ENCODE results near the gene AGGF1.
A peak's percentile ranks its signal among the peaks of the same experiment; 100 is the strongest.

AGGF1 gene

DNA sequence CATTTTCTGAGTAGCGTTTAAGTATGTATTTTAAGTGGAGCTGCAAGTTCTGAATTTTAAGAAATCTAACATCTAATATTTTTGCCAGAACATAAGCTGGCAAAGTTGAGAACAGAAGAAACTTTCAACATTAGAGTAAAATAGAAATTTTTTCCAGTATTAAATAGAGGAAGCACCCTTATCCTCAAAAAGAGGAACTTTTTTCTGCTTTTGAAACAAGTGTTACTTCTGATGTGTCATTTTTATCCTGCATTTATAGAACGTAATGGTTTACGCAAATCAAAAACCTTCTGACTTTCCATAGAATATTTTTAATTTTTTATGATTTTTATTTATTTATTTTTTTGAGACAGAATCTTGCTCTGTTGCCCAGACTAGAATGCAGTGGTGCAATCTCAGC lies 35.1 kb downstream of the AGGF1 start:
- peaks cover 8% of the 10 kb centered on the region for H3K4me1 Mint-ChIP-seq
- no peak overlapping the region for H3K4me3 Mint-ChIP-seq
- peaks cover 67% of the 10 kb centered on the region for H3K36me3 Mint-ChIP-seq (ENCODE audit: low read depth)
- no peak for DNase-seq
- no peak overlapping the region for H3K27ac Mint-ChIP-seq
- no peaks in the 10 kb centered on the region for H3K27me3 Mint-ChIP-seq (ENCODE audit: low read depth, poor library complexity)
- TF ChIP-seq, protein P1, sequence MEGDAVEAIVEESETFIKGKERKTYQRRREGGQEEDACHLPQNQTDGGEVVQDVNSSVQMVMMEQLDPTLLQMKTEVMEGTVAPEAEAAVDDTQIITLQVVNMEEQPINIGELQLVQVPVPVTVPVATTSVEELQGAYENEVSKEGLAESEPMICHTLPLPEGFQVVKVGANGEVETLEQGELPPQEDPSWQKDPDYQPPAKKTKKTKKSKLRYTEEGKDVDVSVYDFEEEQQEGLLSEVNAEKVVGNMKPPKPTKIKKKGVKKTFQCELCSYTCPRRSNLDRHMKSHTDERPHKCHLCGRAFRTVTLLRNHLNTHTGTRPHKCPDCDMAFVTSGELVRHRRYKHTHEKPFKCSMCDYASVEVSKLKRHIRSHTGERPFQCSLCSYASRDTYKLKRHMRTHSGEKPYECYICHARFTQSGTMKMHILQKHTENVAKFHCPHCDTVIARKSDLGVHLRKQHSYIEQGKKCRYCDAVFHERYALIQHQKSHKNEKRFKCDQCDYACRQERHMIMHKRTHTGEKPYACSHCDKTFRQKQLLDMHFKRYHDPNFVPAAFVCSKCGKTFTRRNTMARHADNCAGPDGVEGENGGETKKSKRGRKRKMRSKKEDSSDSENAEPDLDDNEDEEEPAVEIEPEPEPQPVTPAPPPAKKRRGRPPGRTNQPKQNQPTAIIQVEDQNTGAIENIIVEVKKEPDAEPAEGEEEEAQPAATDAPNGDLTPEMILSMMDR (IDR thresholded peaks at IDR 0.05): no peak
- H3K9me3 Mint-ChIP-seq: no peaks in the 10 kb centered on the region

- Mint-ChIP-seq H3K4me1 (peaks cover 8% of the 10 kb centered on the region), H3K27me3 (ENCODE audit: low read depth, poor library complexity) (no peaks in the 10 kb centered on the region), H3K27ac (no peak overlapping the region), H3K4me3 (no peak overlapping the region), H3K36me3 (ENCODE audit: low read depth) (peaks cover 61% of the 10 kb centered on the region), H3K9me3 (no peaks in the 10 kb centered on the region)
- TF ChIP-seq, protein P1 (IDR thresholded peaks at IDR 0.05): no peak
- DNase-seq: no peak
Observed at GRCh38 chr5:77066184-77066583, 36.0 kb downstream of the AGGF1 start.

DNA sequence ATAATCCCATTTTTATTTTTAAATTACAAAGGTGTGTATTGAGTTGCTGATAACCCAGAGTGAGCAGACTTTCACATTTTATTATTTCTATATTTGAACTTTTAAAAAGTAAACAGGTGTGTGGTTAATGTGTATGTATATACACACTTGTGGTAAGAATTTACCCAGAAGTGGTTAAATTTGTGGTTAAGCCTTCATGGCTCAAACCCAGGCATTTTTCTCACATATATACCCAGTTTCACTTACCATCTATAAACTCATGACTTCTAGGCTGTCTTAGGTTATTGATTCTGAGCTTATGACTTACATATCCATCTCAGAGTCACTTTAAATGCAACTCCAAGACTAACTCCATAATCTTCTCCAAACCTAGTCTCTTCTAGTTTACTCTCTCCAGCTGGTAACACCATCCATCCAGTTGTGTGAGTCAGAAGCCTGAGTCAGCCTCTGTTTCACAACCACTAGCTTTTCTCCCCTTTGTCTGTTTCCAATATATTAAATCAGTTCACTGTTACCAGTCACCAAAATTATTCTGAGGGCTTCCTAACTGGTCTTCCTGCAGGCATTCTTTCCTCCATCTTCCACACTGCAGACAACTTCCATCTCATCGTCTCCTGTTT lies 36.7 kb downstream of the AGGF1 start:
- Mint-ChIP-seq H3K27ac (peak overlapping the region; percentile 3), H3K27me3 (ENCODE audit: low read depth, poor library complexity) (no peaks in the 10 kb centered on the region), H3K4me3 (no peak overlapping the region), H3K36me3 (ENCODE audit: low read depth) (peaks cover 55% of the 10 kb centered on the region), H3K4me1 (peaks cover 8% of the 10 kb centered on the region), H3K9me3 (no peaks in the 10 kb centered on the region)
- DNase-seq: no peak
- TF ChIP-seq, protein P1 (IDR thresholded peaks at IDR 0.05): no peak

DNA sequence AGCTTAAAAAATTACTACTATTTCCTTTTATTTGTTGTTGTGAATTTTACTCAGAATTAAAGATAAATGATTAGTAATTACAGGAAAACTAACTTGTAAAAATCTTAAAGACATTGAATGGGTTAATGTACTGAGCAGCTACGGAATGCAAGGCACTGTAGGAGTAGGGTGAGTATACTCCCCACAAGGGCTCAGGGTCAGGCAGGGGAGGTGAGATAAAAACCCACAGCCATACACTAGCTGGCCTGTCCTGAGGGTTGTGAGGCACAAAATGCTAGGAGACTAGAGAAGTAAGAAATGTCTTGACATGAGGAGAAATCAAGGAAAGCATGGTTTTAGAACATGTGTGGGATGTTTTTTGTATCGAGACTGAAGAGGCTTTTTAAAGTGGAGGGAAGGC lies 43.5 kb downstream of the AGGF1 start:
- H3K36me3 Mint-ChIP-seq (ENCODE audit: low read depth): peaks cover 23% of the 10 kb centered on the region
- no peak for DNase-seq
- no peak overlapping the region for H3K27ac Mint-ChIP-seq
- H3K27me3 Mint-ChIP-seq (ENCODE audit: low read depth, poor library complexity): peaks cover 16% of the 10 kb centered on the region
- H3K9me3 Mint-ChIP-seq: no peaks in the 10 kb centered on the region
- H3K4me1 Mint-ChIP-seq: peaks cover 12% of the 10 kb centered on the region
- no peak overlapping the region for H3K4me3 Mint-ChIP-seq
- TF ChIP-seq, protein P1 (IDR thresholded peaks at IDR 0.05): no peak

GRCh38 chr5:77074745-77075144 lies 44.5 kb downstream of the AGGF1 start:
- Mint-ChIP-seq H3K9me3 (no peaks in the 10 kb centered on the region), H3K4me3 (peak overlapping the region; percentile 10), H3K27me3 (ENCODE audit: low read depth, poor library complexity) (peaks cover 24% of the 10 kb centered on the region), H3K27ac (no peak overlapping the region), H3K4me1 (peaks cover 12% of the 10 kb centered on the region), H3K36me3 (ENCODE audit: low read depth) (peaks cover 13% of the 10 kb centered on the region)
- no peak for DNase-seq
- TF ChIP-seq, protein P1 (IDR thresholded peaks at IDR 0.05): no peak

Measured in nephron progenitor cell (in vitro differentiated cells).